Retinal pigment epithelial cell (primary cell): Measurements from ENCODE around the gene FXYD5.

Experiments used
- DNase-seq: peaks from one replicate; pipeline ENCODE4 v3.0.0-alpha.2; 2010; ENCODE audit warnings: low read depth
- H3K4me3 ChIP-seq: 2 replicates; pipeline ENCODE4 v1.5.1; 2011; ENCODE audit warnings: mild to moderate bottlenecking, low read length, control low read depth, moderate library complexity
- CTCF ChIP-seq: conservative IDR thresholded peaks from 2 replicates; pipeline ENCODE4 v1.5.1; 2011; ENCODE audit warnings: low read depth, low read length, control low read depth, inconsistent platforms

FXYD5 gene

GRCh38 chr19:35162471-35163326 is 8.2 kb downstream of the FXYD5 start:
- no peak for DNase-seq
- TF ChIP-seq CTCF, result no peak
- no peak overlapping the region for H3K4me3 ChIP-seq

DNA sequence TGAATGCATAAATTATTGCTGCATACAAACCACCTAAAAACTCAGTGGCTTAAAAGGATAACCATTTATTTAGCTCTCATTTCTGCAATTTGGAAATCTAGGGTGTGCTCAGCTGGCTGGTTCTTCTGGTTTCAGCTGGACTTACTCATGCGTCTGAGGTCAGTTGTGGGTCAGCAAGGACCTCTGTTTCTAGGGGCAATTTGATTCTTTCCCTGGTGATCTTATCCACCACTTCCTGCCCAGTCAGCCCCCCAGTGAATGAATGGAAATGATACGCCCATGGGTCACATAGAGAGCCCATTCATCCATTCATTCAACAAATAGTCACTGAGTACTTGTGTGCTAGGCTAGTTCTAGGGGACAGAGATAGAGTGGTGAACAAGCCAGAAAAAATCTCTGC is 9.9 kb downstream of the FXYD5 start:
- DNase-seq, result no peak
- no peak for TF ChIP-seq CTCF
- H3K4me3 ChIP-seq, result no peak overlapping the region

DNA sequence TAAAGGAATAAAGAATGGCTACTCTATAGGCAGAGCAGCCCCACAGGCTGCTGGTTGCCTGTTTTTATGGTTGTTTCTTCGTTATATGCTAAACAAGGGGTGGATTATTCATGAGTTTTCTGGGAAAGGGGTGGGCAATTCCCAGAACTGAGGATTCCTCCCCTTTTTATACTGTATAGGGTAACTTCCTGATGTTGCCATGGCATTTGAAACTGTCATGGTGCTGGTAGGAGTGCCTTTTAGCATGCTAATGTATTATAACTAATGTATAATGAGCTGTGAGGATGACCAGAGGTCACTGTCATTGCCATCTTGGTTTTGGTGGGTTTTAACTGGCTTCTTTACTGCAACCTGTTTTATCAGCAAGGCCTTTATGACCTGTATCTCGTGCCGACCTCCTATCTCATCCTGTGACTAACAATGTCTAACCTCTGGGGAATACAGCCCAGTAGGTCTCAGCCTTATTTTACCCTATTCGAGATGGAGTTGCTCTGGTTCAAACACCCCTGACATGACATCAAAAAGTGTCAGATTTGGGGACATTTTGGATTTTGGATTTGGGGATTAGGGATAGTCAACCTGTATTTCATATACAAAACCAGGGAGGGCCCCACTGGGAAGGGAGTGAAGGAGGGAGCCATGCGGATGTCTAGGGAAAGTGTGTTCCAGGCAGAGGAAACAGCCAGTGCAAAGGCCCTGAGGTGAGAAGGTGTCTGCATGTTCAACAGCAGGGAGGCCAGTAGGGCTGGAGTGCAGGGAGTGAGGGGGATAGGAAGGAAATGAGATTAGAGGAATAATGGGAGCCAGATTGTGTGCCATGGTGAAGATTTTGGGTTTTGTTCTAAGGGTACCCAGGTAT is 10.9 kb downstream of the FXYD5 start:
- H3K4me3 ChIP-seq, result no peak overlapping the region
- no peak for DNase-seq
- no peak for TF ChIP-seq CTCF

- DNase-seq, result no peak
- no peak for TF ChIP-seq CTCF
- no peak overlapping the region for H3K4me3 ChIP-seq
These were observed 11.8 kb downstream of the FXYD5 start for GRCh38 chr19:35166100-35167063.

DNA sequence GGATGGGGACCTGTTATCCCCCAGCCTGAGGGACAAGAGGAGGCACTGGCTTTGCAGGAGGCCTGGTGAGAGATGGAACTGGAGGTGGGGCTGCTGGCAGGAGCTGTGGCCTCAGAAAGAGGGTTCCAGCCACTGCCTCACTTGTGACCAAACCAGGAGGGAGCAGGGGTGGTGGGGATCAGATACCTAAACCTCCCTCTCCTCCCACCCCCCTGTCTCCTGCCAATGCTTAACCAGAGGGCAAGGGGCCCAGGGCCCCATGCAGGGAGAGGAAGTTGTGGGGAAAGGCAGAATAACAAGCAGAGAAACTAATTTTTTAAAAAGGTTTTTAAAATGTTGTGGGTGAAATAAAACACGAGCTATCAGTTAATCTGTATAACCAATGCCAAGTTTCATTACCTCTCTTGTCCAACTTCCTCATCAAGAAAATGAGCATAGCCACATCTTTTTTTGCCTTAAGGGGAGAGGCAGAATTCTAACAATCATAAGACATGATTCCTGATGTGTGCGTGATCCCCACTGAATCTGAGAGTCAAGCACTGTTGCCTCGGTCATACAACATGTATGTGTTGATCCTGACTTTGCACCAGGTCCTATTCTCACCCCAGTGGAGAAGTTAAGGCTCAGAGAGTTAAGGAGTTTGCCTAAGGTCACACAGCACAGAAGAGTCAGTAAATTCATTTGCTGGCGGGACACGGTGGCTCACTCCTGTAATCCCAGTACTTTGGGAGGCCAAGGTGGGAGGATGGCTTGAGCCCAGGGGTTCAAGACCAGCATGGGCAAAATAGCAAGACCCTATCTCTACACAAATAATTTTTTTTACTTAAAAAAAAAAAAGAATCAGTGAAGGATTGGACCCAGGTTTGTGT is 12.9 kb downstream of the FXYD5 start:
- no peak overlapping the region for H3K4me3 ChIP-seq
- TF ChIP-seq CTCF, result no peak
- DNase-seq, result no peak

- DNase-seq, result no peak
- no peak for TF ChIP-seq CTCF
- H3K4me3 ChIP-seq, result no peak overlapping the region
These were observed 13.7 kb downstream of the FXYD5 start for GRCh38 chr19:35168196-35168595.
